HuH-7.5 (cell line): ENCODE results near the gene GALNT12.

Source experiments
- DNase-seq: peaks from one replicate; pipeline ENCODE4 v3.0.0; 2011; ENCODE audit warnings: low spot score

The GALNT12 gene

GRCh38 chr9:98860871-98861293 lies 53.4 kb downstream of the GALNT12 start:
- DNase-seq: no peak

DNA sequence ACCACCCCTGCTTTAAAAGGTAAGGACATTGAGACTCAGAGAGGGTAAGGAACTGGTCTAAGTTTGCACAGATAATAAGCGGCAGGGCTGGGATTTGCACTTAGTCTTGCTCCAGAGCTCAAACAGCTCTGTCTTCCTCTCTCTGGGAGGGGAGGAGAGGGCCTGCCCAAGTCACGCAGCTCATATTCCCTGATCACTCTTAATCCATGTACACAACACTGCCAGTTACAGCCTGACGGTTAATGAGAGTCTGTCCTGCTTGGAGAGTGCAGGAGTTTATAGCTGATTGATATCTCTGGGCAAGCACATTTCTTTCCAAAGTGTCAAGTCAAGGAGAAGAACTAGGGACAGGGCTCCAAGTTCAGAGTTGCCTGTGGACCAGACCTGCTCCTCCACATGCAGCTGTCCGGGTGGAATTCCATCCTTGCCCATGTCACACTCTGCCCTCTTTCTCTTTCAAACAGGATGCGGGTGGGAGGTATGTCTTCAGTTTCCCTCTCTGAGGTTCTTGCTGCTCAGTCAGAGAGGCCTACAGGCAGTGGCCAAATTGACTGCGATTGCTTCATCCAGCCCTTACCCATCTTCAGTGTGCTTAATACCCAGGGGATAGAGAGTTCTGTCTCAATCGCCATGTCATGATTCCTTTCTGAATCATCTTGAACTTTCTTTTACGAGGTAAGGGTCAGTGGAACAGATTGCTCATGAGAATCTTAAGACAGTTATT lies 54.5 kb downstream of the GALNT12 start:
- DNase-seq: no peak

- DNase-seq: no peak
Observed at GRCh38 chr9:98862936-98863335, 55.5 kb downstream of the GALNT12 start.

DNA sequence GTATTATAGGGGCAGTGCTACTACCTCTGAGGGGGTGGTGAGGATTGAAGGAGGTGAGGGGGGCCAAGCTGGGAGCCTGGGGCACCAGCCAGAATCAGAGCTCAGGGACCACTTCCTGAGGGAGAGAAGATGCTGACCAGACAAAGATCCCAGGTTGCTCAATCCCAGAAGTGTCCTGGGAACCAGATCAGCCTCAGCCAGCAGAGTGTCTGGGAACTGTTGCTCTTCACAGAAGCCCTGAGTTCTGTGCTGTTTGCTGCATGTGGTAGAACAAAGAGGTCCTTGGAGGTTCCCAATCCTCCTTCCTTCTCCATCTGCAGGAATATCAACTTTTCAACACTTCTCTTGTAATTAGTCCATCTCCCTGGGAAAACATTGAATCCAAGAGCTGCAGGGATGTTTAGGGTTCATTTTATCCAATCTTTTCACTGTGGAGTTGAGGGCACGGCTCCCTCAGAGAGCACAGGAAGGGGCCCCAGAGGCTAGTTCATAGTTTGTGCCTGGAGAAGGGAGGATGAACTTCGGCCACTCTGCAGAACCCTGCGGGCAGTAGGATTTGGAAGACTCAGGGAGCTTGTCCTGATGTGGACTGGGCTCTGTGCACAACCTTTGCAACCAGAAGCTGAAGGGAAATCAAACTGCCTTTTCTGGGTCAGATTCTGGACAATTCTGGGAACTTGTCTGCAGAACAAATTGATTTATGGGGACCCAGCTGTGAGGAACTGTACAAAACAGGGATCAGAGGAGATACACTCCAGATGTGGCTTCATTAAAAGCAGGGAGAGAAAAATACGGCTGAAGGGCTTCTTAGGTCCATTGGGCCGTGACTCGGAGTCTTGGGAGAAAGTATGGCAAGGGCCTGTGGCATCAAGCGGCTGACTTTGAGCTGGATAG lies 57.1 kb downstream of the GALNT12 start:
- DNase-seq: no peak

GRCh38 chr9:98865284-98865875 lies 57.9 kb downstream of the GALNT12 start:
- DNase-seq: no peak

DNA sequence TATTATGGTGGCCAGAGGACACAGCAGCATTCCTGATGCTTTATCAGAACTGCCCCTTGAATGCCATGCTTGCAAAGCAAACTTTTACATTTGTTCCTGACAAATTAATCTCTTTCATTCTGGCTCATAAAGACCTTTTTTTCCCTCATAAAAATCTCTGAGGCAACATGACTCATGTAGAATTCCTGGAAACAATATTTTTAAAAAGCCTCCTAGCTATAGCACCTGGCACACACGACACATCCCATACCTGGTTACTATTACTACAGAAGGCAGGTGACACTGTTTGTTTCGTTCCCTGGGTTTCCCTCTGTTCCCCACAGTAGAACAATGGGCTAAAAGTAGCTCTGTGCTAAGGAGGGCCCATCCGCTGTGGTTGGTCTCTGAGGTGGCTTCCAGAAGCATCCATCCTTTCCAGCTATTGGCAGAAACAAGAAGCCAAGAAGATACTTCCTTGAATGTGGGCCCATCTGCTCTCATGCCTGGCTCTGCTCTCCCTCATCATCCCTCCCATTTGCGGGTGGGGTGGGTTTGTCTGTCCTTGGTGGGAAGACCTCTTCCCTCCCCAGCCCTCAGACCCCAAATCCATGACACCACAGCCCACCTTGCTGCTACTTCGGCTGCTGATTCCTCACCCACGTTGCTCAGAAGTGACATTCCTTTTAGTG lies 59.1 kb downstream of the GALNT12 start:
- no peak for DNase-seq

- DNase-seq: no peak
Observed at GRCh38 chr9:98867103-98867428, 59.6 kb downstream of the GALNT12 start.

DNA sequence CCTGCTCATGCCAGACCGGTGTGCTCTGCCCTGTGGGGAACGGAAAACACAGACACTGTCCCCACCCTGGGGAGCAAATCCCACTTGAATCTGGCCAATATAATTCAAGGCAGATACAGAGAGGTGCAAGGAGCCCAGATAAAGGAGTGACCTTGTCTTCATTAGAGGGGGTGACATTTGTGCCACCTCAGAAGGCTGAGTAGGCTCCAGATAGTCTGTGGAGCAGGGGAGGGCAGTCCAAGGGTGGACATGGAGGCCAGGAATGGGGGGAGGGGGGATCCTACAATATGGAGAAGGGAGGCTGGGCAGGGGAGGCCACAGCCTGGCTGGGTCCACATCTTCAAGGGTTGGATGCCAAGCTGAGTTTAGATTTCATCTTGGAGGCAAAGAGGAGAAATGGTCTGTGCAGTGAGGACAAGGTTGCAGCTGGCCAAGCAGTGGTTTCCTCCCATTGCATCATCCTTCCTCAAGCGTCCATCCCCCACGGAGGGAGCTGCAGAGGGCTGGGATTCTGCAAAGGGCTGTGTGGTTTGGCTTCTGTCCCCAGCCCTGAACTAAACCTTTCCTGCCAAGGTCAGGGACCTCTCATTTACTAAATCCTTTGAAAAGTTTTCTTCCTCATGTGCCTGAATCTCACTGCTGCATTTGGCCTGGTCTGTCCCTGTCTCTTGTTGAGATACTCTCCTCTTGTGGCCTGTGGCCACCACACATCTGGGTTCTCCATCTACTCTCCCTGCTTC lies 60.1 kb downstream of the GALNT12 start:
- DNase-seq: no peak

- DNase-seq: no peak
Observed at GRCh38 chr9:98869078-98869745, 61.7 kb downstream of the GALNT12 start.

GRCh38 chr9:98869866-98870265 lies 62.4 kb downstream of the GALNT12 start:
- no peak for DNase-seq

DNA sequence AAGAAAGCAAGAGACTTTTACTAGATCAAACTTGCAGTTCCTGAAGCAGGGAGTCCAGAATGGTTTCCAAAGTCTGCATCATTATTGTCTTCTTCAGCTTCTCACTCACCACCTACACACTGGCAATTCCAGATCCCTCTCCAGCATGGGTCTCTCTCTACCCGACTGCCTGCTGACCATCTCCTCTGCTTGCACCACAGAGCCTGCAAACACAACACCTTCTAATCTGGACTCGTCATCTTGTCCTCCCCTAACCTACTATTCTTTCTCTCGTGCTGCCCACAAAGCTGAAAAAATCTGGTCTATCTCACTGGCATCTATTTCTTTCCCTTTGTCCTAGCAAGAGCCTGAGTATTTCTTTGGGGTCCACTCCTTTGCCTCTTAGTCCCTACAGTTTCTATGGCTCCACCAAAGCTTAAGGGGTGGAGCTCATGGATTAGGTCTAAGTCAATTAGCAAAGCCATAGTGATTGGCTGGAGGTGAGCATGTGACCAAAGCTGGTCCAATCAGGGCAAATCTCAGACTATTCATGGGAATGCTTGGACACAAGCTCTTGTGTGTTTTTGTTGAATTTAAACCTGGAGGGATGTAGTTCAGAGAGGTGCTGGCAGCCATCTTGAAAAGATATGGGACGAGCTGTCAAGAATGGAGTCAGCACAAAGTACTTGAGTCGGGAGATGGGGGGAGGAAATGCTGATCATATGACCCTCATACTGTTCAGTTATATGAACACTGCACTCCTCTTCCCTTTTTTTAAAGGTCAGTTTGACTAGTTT lies 63.5 kb downstream of the GALNT12 start:
- DNase-seq: no peak

- no peak for DNase-seq
Observed at GRCh38 chr9:98871558-98872065, 64.1 kb downstream of the GALNT12 start.

GRCh38 chr9:98873526-98873925 lies 66.1 kb downstream of the GALNT12 start:
- no peak for DNase-seq

GRCh38 chr9:98873951-98874371 lies 66.5 kb downstream of the GALNT12 start:
- no peak for DNase-seq

DNA sequence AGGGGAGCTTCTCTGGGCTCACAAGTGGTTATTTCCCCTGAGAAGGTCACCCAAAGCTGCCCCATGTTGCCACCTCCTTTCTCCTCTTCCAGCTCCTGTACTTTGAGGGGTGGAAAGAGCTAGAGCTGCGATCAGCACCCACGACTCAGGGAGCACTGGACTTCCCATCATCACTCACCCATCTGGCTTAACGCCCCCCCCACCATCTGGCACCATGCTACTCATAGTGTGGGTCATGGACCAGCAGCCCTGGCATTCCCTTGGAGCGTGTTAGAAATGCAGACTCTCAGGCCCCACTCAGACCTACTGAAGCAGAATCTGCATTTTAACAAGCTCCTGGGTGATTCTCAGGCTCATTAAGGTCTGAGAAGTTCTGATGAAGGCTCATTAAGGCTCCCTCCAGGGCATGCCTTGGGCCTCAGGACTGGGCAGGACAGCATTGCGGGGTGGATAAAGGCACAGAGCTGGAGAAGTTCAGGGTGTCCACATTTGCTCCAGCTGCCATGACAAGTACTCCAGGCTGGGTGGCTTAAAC lies 67.3 kb downstream of the GALNT12 start:
- no peak for DNase-seq

- DNase-seq: no peak
Observed at GRCh38 chr9:98875536-98875935, 68.1 kb downstream of the GALNT12 start.

- no peak for DNase-seq
Observed at GRCh38 chr9:98877311-98877710, 69.8 kb downstream of the GALNT12 start.

DNA sequence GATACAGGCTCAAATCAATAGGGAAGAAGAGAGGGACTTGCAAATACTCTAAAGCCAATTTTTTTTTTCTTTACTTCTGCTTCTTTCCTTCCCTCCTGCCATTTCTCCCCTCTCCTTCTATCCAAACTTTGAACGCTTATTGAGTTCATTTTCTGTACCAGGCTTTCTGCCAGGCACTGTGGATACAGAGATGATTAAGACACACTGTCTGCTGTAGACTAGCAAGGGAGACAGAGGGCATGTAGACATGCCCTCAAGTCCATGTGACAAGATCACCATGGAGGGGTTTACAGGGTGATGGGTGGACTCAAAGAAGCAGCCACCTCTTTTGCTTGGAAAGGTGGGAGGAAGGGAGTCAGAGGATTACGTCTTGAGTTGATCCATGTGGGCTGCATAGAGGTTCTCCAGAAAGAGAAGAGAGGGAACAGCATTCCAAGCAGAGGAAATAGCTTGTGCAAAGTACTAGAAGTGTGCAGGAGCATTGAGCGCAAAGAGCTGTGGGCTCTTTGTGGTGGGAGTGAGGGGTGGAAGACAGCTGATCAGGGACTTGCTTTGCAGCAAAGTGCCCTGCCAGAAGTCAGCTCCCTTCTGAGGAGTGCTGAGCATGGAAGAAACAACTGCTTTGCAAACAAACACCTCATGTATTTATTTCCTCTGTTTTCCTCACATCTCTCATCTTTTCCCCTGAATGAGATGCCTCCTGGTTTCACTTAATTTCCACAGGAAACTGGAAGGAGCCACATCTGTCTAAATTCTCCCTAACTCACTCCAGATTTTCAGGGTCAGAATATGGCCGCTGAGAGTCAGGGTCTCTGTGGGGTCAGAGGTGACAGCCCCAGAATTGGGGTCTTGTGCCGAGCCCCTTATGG lies 71.9 kb downstream of the GALNT12 start:
- no peak for DNase-seq

DNA sequence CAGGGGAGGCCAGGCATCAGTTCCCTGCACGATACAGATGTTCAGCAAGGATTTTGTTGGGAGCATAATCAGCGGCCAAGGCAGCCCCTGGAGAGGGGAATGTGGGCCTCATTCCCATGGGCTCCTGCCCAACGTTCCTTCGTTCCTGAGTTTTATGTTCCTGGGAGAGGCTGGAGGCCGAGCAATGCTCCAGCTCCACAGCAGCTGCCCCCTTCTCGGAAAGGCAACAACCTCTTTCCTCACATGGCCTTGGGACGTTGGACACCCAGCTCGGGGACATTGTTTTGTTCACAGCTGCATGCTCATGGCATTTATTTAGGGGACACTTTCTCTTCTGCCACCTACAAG lies 72.5 kb downstream of the GALNT12 start:
- DNase-seq: no peak
